Activated T-cell treated with anti-CD3 and anti-CD28 coated beads, Interleukin-2, amount 50 U/mL, for 24 hours (primary cell): ENCODE measurements around the gene ADAM30.

Source experiments
- DNase-seq: peaks from one replicate; pipeline ENCODE4 v3.0.0-alpha.2; 2020
- H3K27ac Mint-ChIP-seq: 2 replicates; pipeline ENCODE4 v1.8.0; 2020; ENCODE audit warnings: mild to moderate bottlenecking, mixed read lengths
- H3K27me3 Mint-ChIP-seq: 2 replicates; pipeline ENCODE4 v1.8.0; 2020; ENCODE audit warnings: mixed read lengths
- H3K36me3 Mint-ChIP-seq: 2 replicates; pipeline ENCODE4 v1.8.0; 2020; ENCODE audit warnings: low read depth, mixed read lengths
- H3K4me1 Mint-ChIP-seq: 2 replicates; pipeline ENCODE4 v1.8.0; 2020; ENCODE audit warnings: low read depth, mixed read lengths
- H3K4me3 Mint-ChIP-seq: 2 replicates; pipeline ENCODE4 v1.8.0; 2020; ENCODE audit warnings: mild to moderate bottlenecking, moderate library complexity, mixed read lengths
- H3K9me3 Mint-ChIP-seq: 2 replicates; pipeline ENCODE4 v1.8.0; 2020; ENCODE audit warnings: mixed read lengths

The ADAM30 gene

GRCh38 chr1:119917304-119918055, 21.2 kb upstream of the ADAM30 start:
- Mint-ChIP-seq H3K4me1 (no peaks in the 10 kb centered on the region), H3K4me3 (no peak overlapping the region), H3K27me3 (no peaks in the 10 kb centered on the region), H3K36me3 (peaks cover 96% of the 10 kb centered on the region), H3K27ac (peak overlapping the region; percentile 12), H3K9me3 (no peaks in the 10 kb centered on the region)
- DNase-seq = no peak

GRCh38 chr1:119915517-119915916, 19.2 kb upstream of the ADAM30 start:
- Mint-ChIP-seq H3K27ac (no peak overlapping the region), H3K9me3 (no peaks in the 10 kb centered on the region), H3K27me3 (no peaks in the 10 kb centered on the region), H3K36me3 (peaks cover 80% of the 10 kb centered on the region), H3K4me1 (no peaks in the 10 kb centered on the region), H3K4me3 (no peak overlapping the region)
- no peak for DNase-seq

GRCh38 chr1:119914071-119914470, 17.8 kb upstream of the ADAM30 start:
- no peak overlapping the region for H3K4me3 Mint-ChIP-seq
- H3K4me1 Mint-ChIP-seq = no peaks in the 10 kb centered on the region
- no peaks in the 10 kb centered on the region for H3K27me3 Mint-ChIP-seq
- peaks cover 67% of the 10 kb centered on the region for H3K36me3 Mint-ChIP-seq
- H3K27ac Mint-ChIP-seq = no peak overlapping the region
- no peaks in the 10 kb centered on the region for H3K9me3 Mint-ChIP-seq
- DNase-seq = no peak

- no peak overlapping the region for H3K27ac Mint-ChIP-seq
- H3K36me3 Mint-ChIP-seq = peaks cover 56% of the 10 kb centered on the region
- H3K4me3 Mint-ChIP-seq = no peak overlapping the region
- no peaks in the 10 kb centered on the region for H3K4me1 Mint-ChIP-seq
- no peak for DNase-seq
- H3K9me3 Mint-ChIP-seq = no peaks in the 10 kb centered on the region
- H3K27me3 Mint-ChIP-seq = no peaks in the 10 kb centered on the region
Observed at GRCh38 chr1:119912963-119913362, 16.6 kb upstream of the ADAM30 start.

- H3K27me3 Mint-ChIP-seq = peaks cover under 1% of the 10 kb centered on the region
- no peaks in the 10 kb centered on the region for H3K9me3 Mint-ChIP-seq
- peaks cover 44% of the 10 kb centered on the region for H3K36me3 Mint-ChIP-seq
- no peak overlapping the region for H3K27ac Mint-ChIP-seq
- no peaks in the 10 kb centered on the region for H3K4me1 Mint-ChIP-seq
- no peak for DNase-seq
- H3K4me3 Mint-ChIP-seq = no peak overlapping the region
Observed at GRCh38 chr1:119911775-119912174, 15.5 kb upstream of the ADAM30 start.

GRCh38 chr1:119910618-119911017, 14.3 kb upstream of the ADAM30 start:
- Mint-ChIP-seq H3K9me3 (peaks cover 4% of the 10 kb centered on the region), H3K27ac (no peak overlapping the region), H3K4me1 (no peaks in the 10 kb centered on the region), H3K4me3 (no peak overlapping the region), H3K36me3 (peaks cover 32% of the 10 kb centered on the region), H3K27me3 (peaks cover 11% of the 10 kb centered on the region)
- no peak for DNase-seq

- Mint-ChIP-seq H3K27me3 (peaks cover 11% of the 10 kb centered on the region), H3K9me3 (peaks cover 5% of the 10 kb centered on the region), H3K27ac (no peak overlapping the region), H3K4me3 (no peak overlapping the region), H3K4me1 (no peaks in the 10 kb centered on the region), H3K36me3 (peaks cover 26% of the 10 kb centered on the region)
- no peak for DNase-seq
Observed at GRCh38 chr1:119909890-119910596, 13.7 kb upstream of the ADAM30 start.

- Mint-ChIP-seq H3K27me3 (peaks cover 11% of the 10 kb centered on the region), H3K36me3 (peaks cover 12% of the 10 kb centered on the region), H3K27ac (no peak overlapping the region), H3K9me3 (peaks cover 6% of the 10 kb centered on the region), H3K4me1 (no peaks in the 10 kb centered on the region), H3K4me3 (no peak overlapping the region)
- DNase-seq = no peak
Observed at GRCh38 chr1:119908661-119909060, 12.3 kb upstream of the ADAM30 start.

GRCh38 chr1:119906927-119907652, 10.8 kb upstream of the ADAM30 start:
- H3K9me3 Mint-ChIP-seq = peaks cover 6% of the 10 kb centered on the region
- no peak overlapping the region for H3K27ac Mint-ChIP-seq
- no peak for DNase-seq
- no peak overlapping the region for H3K4me3 Mint-ChIP-seq
- H3K4me1 Mint-ChIP-seq = no peaks in the 10 kb centered on the region
- no peaks in the 10 kb centered on the region for H3K36me3 Mint-ChIP-seq
- peaks cover 11% of the 10 kb centered on the region for H3K27me3 Mint-ChIP-seq

- H3K27ac Mint-ChIP-seq = no peak overlapping the region
- no peaks in the 10 kb centered on the region for H3K36me3 Mint-ChIP-seq
- no peak for DNase-seq
- no peaks in the 10 kb centered on the region for H3K4me1 Mint-ChIP-seq
- no peak overlapping the region for H3K4me3 Mint-ChIP-seq
- H3K9me3 Mint-ChIP-seq = peaks cover 6% of the 10 kb centered on the region
- H3K27me3 Mint-ChIP-seq = peaks cover 11% of the 10 kb centered on the region
Observed at GRCh38 chr1:119903443-119903835, 7.1 kb upstream of the ADAM30 start.

GRCh38 chr1:119902775-119903442, 6.6 kb upstream of the ADAM30 start:
- Mint-ChIP-seq H3K9me3 (peaks cover 6% of the 10 kb centered on the region), H3K27ac (no peak overlapping the region), H3K36me3 (no peaks in the 10 kb centered on the region), H3K4me3 (no peak overlapping the region), H3K27me3 (peaks cover 11% of the 10 kb centered on the region), H3K4me1 (no peaks in the 10 kb centered on the region)
- no peak for DNase-seq

GRCh38 chr1:119898981-119899720, 2.8 kb upstream of the ADAM30 start:
- no peaks in the 10 kb centered on the region for H3K9me3 Mint-ChIP-seq
- DNase-seq = no peak
- H3K36me3 Mint-ChIP-seq = no peaks in the 10 kb centered on the region
- H3K4me3 Mint-ChIP-seq = no peak overlapping the region
- no peak overlapping the region for H3K27ac Mint-ChIP-seq
- peaks cover 18% of the 10 kb centered on the region for H3K27me3 Mint-ChIP-seq
- H3K4me1 Mint-ChIP-seq = no peaks in the 10 kb centered on the region

GRCh38 chr1:119898530-119898929, 2.2 kb upstream of the ADAM30 start:
- H3K27ac Mint-ChIP-seq = no peak overlapping the region
- no peaks in the 10 kb centered on the region for H3K9me3 Mint-ChIP-seq
- no peaks in the 10 kb centered on the region for H3K36me3 Mint-ChIP-seq
- H3K4me3 Mint-ChIP-seq = no peak overlapping the region
- DNase-seq = no peak
- H3K4me1 Mint-ChIP-seq = peaks cover 4% of the 10 kb centered on the region
- peaks cover 18% of the 10 kb centered on the region for H3K27me3 Mint-ChIP-seq

GRCh38 chr1:119895102-119895501, 1.2 kb downstream of the ADAM30 start:
- Mint-ChIP-seq H3K27ac (no peak overlapping the region), H3K4me1 (peaks cover 11% of the 10 kb centered on the region), H3K36me3 (no peaks in the 10 kb centered on the region), H3K27me3 (peaks cover 22% of the 10 kb centered on the region), H3K4me3 (no peak overlapping the region), H3K9me3 (no peaks in the 10 kb centered on the region)
- no peak for DNase-seq
